K562 (cell line): Measurements from ENCODE around the gene NPAS1. TPM values are rescaled to one million over a fixed set of nuclear protein-coding genes. Genes with fewer than 3 reads are reported as not detected.

Experiments used
- ATAC-seq: fragments of 200-7000 bp; cut with Tn5 transposase; 3 replicates; pipeline ENCODE4 v1.9.1; 2020; ENCODE audit warnings: moderate library complexity
- BruUV-seq: library from RNA; stranded (reverse); fragments of 400-500 nt; replicated peaks from 2 replicates; lab custom pipeline; 2021; lab: Mats Ljungman, UMichigan
- CTCF ChIA-PET: fragments of 300-600 bp; formaldehyde crosslinking; extraction: SDS; loops from one replicate; lab custom pipeline; 2021; ENCODE audit warnings: low intra/inter-chr PET ratio; lab: Yijun Ruan, JAX
- POLR2A ChIA-PET: fragments of 300-600, 350-650 bp; sonication (Branson Sonifier 250); formaldehyde crosslinking; extraction: SDS; loops from one replicate; lab custom pipeline; 2021; ENCODE audit warnings: antibody characterized with exemption, inconsistent platforms; lab: Yijun Ruan, JAX
- DNase-seq, 4 experiments: peaks; one replicate each; pipeline versions ENCODE4 v3.0.0 to v3.0.0-alpha.2; 2011 to 2018; ENCODE audit warnings: low spot score in 3 of 4, mixed read lengths in 3 of 4; ENCODE audit errors: extremely low read depth in 1 of 4
- FAIRE-seq: peaks from 2 replicates; lab custom pipeline; 2011; peaks lifted over from hg19 to GRCh38; lab: Jason Lieb, UNC
- H2AFZ ChIP-seq: 2 replicates; pipeline ENCODE4 v1.6.0; 2011; ENCODE audit warnings: low read depth, low read length, control low read depth, inconsistent platforms
- H3K27ac ChIP-seq: fragments of 200-600 bp; 3 replicates; pipeline ENCODE4 v1.8.0; 2011; ENCODE audit warnings: low read depth, mild to moderate bottlenecking, control low read depth, inconsistent platforms, low read length, moderate library complexity, mixed read lengths; ENCODE audit errors: extremely low read depth
- H3K27me3 ChIP-seq, 2 experiments: fragments of 300-600 bp in 1 of 2; 2 replicates in 1 of 2; 3 replicates in 1 of 2; pipeline versions ENCODE4 v1.6.0 to v1.8.0; 2011; ENCODE audit warnings: inconsistent platforms in 2 of 2, low read length in 2 of 2, mild to moderate bottlenecking in 1 of 2, mixed read lengths in 1 of 2, moderate library complexity in 1 of 2; ENCODE audit not compliant: control insufficient read depth in 2 of 2, insufficient read depth in 2 of 2
- H3K36me3 ChIP-seq: fragments of 300-600 bp; 3 replicates; pipeline ENCODE4 v1.8.0; 2011; ENCODE audit warnings: mild to moderate bottlenecking, low read length, inconsistent platforms; ENCODE audit not compliant: control insufficient read depth, insufficient read depth
- H3K4me1 ChIP-seq, 2 experiments: fragments of 200-600 bp in 1 of 2; replicated peaks in 1 of 2; 2 replicates in 1 of 2; 3 replicates in 1 of 2; pipeline versions ENCODE4 v1.5.1 to v1.8.0; 2011; ENCODE audit warnings: inconsistent platforms in 2 of 2, low read length in 2 of 2, mild to moderate bottlenecking in 1 of 2, mixed read lengths in 1 of 2, moderate library complexity in 1 of 2; ENCODE audit not compliant: control insufficient read depth in 2 of 2, insufficient read depth in 2 of 2
- H3K4me2 ChIP-seq: 2 replicates; pipeline ENCODE4 v1.6.1; 2011; ENCODE audit warnings: low read length, control low read depth, inconsistent platforms, mixed read lengths; ENCODE audit not compliant: insufficient read depth
- H3K4me3 ChIP-seq: fragments of 200-600 bp; sonication (generic), shearing (Covaris generic); 2 replicates; pipeline ENCODE4 v1.5.1; 2016; ENCODE audit warnings: control low read depth, inconsistent platforms
- H3K79me2 ChIP-seq: fragments of 200-600 bp; 3 replicates; pipeline ENCODE4 v1.8.0; 2011; ENCODE audit warnings: low read length, inconsistent platforms; ENCODE audit not compliant: control insufficient read depth, insufficient read depth
- H3K9ac ChIP-seq, 2 experiments: 2 replicates each; pipeline versions ENCODE4 v1.6.0 to v1.6.1; 2011; ENCODE audit warnings: low read depth in 2 of 2, low read length in 2 of 2, control low read depth in 1 of 2, inconsistent platforms in 1 of 2, mild to moderate bottlenecking in 1 of 2, mixed read lengths in 1 of 2; ENCODE audit not compliant: insufficient read depth in 1 of 2
- H3K9me1 ChIP-seq: one replicate; pipeline ENCODE4 v1.6.0; 2011; ENCODE audit warnings: inconsistent platforms, mild to moderate bottlenecking, low read length, moderate library complexity; ENCODE audit not compliant: control insufficient read depth, insufficient read depth
- H3K9me3 ChIP-seq: replicated peaks from 2 replicates; pipeline ENCODE4 v1.5.1; 2011; ENCODE audit warnings: low read depth, low read length, inconsistent platforms; ENCODE audit not compliant: control insufficient read depth, insufficient read depth
- H4K20me1 ChIP-seq: replicated peaks from 2 replicates; pipeline ENCODE4 v1.6.1; 2011; ENCODE audit warnings: low read length, inconsistent platforms, mixed read lengths; ENCODE audit not compliant: control insufficient read depth, insufficient read depth
- EGR1 ChIP-seq: fragments of 450-650 bp; conservative IDR thresholded peaks from 2 replicates; pipeline ENCODE4 v1.6.1; 2017; ENCODE audit warnings: mild to moderate bottlenecking
- POLR2G ChIP-seq: fragments of 200-400 bp; formaldehyde crosslinking; IDR thresholded peaks from 2 replicates; pipeline ENCODE4 v1.6.1; 2017; ENCODE audit warnings: low read depth, mild to moderate bottlenecking, antibody characterized with exemption, low read length, moderate library complexity
- XRCC5 ChIP-seq: fragments of 200-400 bp; formaldehyde crosslinking; IDR thresholded peaks from 2 replicates; pipeline ENCODE4 v1.6.1; 2017; ENCODE audit warnings: low read depth, mild to moderate bottlenecking, low read length
- ZMIZ1 ChIP-seq, 2 experiments: fragments of 150-350 bp in 1 of 2; IDR thresholded peaks; 2 replicates each; pipeline ENCODE4 v1.6.1; 2012 to 2016; ENCODE audit warnings: low read depth in 2 of 2, low read length in 2 of 2, mild to moderate bottlenecking in 1 of 2, moderate library complexity in 1 of 2
- WGBS: fragments of 100-300 bp; shearing (Covaris generic); methylation state at CpG from one replicate; pipeline ENCODE4 v1.1.6; 2016; ENCODE audit warnings: low coverage, mixed read lengths; ENCODE audit not compliant: insufficient coverage; ENCODE audit errors: missing lambda C conversion rate; 5-methylcytosine and 5-hydroxymethylcytosine counted together
- in situ Hi-C: fragments of 300-500 bp; cut with MboI; formaldehyde crosslinking; loops from 4 replicates; pipeline ENCODE4 v1.15.0; 2018; ENCODE audit warnings: inconsistent platforms, mixed read lengths
- intact Hi-C: fragments of 100-400 bp; cut with micrococcal nuclease; formaldehyde crosslinking; loops from 2 replicates; pipeline ENCODE4 v1.14.2; 2022
- polyA plus RNA-seq, 8 experiments: library from polyadenylated mRNA; depleted of rRNA in 4 of 8; stranded (reverse) in 5 of 8; unstranded in 3 of 8; fragments of >200 nt; fragmentation: Nextera tagmentation in 2 of 8; fragmentation: Illumina TruSeq in 1 of 8; extraction: Ambion mirVana in 2 of 8; extraction: Trizol in 1 of 8; gene quantifications; 2 replicates each; pipeline versions ENCODE4 v1.2.1 to v1.2.3, GENCODE V29; 2011 to 2014; ENCODE audit warnings: inconsistent platforms in 1 of 8, missing spikeins in 1 of 8
- total RNA-seq, 7 experiments: library from RNA; depleted of rRNA in 6 of 7; stranded (reverse); fragments of >200 nt in 6 of 7; fragmentation: Illumina TruSeq in 2 of 7; extraction: Trizol in 2 of 7; gene quantifications; 2 replicates each; pipeline versions ENCODE4 v1.2.1 to v1.2.3, GENCODE V29; 2011 to 2021; ENCODE audit warnings: low replicate concordance in 1 of 7

NPAS1 gene
- total and polyA plus RNA-seq, 9 of the 15 experiments (the other 6 are each of a cell fraction or from before 2014, with no cell fraction given): 0.58 to 5.3 (median 2.0) TPM; not detected in 2

GRCh38 chr19:47001584-47001983 is 18.1 kb upstream of the NPAS1 start:
- ATAC-seq (no peak), DNase-seq (no peak), FAIRE-seq (no peak)
- 89% methylated on average over 8 of the region's 11 CpGs for WGBS
- TF ChIP-seq XRCC5 (no peak), EGR1 (0 out of 2 replicates have a peak, but pooled peaks have one; percentile 5), POLR2G (peak; percentile 28; the same call in 1 of the 2 replicates), ZMIZ1 (IDR thresholded peaks at IDR 0.05; ENCODE audit: low read depth in 2 of 2, low read length in 2 of 2) (no peak)
- no peaks in the 10 kb centered on the region for H3K27me3 ChIP-seq
- H3K27ac ChIP-seq: no peak overlapping the region
- no peak overlapping the region for H3K4me2 ChIP-seq
- H3K9me1 ChIP-seq: no peaks in the 10 kb centered on the region
- BruUV-seq: no TSS peak
- peaks cover 26% of the 10 kb centered on the region; the same call in 2 of the 3 replicates for H3K36me3 ChIP-seq
- no peaks in the 10 kb centered on the region for H3K79me2 ChIP-seq
- no peaks in the 10 kb centered on the region for H3K9me3 ChIP-seq
- no peaks in the 10 kb centered on the region for H4K20me1 ChIP-seq
- peaks cover 5 to 24% of the 10 kb centered on the region in 2 experiments for H3K4me1 ChIP-seq
- in situ Hi-C loops: no loop called here
- intact Hi-C loops: no loop called here
- POLR2A ChIA-PET: interaction anchor here (0.6 kb wide), 2 partner anchors 12 to 288 kb away, joined by 3 read pairs; no protein-coding TSS in a partner anchor
- H3K9ac ChIP-seq: no peak overlapping the region
- H3K4me3 ChIP-seq: no peak overlapping the region
- H2AFZ ChIP-seq: no peak overlapping the region
- CTCF ChIA-PET: no interaction called here
